ENCODE results near the gene FOXN3. TPM values are rescaled to one million over a fixed set of nuclear protein-coding genes. Genes with fewer than 3 reads are reported as not detected.

FOXN3 gene
- total and polyA plus RNA-seq, 3 experiments from 2014 or later: 73.9 to 136 (median 74.8) TPM

DNA sequence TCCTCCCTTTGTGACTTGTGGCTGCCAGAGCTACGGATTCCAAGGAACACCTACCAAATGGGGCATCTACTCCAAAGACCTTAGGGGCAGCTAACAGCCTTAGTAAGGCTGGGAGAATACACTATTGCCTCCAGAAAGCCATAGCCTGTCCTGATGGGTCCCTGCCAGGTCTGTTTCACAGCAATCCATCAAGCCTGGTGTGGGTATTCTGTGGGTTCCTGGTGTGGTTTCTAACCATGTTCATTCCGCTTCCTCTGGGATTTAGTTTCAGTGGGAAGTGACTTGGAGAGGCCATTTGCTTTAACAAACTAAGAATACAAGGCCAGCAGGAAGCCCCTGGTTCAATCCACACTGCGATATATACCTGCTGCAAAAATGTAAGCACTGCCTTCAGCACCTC, 220.5 kb downstream of the FOXN3 start:
- Histone ChIP-seq H3K9me3 (ENCODE audit: low read length) (no peaks in the 10 kb centered on the region), H3K4me1 (ENCODE audit: insufficient read depth, low read length) (peaks cover 1% of the 10 kb centered on the region), H3K36me3 (ENCODE audit: insufficient read depth, low read length) (no peaks in the 10 kb centered on the region), H3K27ac (ENCODE audit: low read depth, low read length) (no peak overlapping the region), H3K4me3 (ENCODE audit: low read length) (no peak overlapping the region), H3K27me3 (ENCODE audit: insufficient read depth, low read length, poor library complexity, severe bottlenecking) (no peaks in the 10 kb centered on the region)
- H3K27ac Mint-ChIP-seq: no peak overlapping the region
- no peak overlapping the region for H3K4me3 Mint-ChIP-seq
- peaks cover 0 to 3% (median 0%) of the 10 kb centered on the region in 5 donors for H3K9me3 Mint-ChIP-seq
- H3K4me1 Mint-ChIP-seq: peaks cover 38 to 64% (median 40%) of the 10 kb centered on the region in 3 donors
- DNase-seq: no peak
- H3K36me3 Mint-ChIP-seq: peaks cover 13 to 29% (median 19%) of the 10 kb centered on the region in 3 donors
- CTCF ChIA-PET: no interaction called here
- POLR2A ChIA-PET: no interaction called here
- H3K27me3 Mint-ChIP-seq: no peaks in the 10 kb centered on the region

DNA sequence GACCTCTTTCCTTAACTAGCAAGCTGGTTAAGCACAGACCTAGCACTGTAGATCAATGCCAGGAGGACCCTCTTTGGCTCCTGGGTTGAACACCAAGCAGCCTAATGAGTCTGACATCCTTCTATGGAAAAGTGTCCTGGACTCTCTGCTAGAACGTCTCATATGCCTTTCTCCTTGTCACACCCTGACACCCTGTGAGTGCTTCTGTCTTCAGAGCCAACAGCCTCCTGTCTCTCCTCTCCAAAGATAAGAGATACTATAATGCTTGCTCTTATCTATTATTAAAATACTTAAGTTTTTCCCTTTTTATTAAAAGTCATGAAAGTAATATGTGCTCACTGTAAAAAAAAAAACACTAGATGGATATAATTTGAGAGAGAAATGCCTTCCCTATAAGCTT, 222.7 kb downstream of the FOXN3 start:
- H3K4me3 ChIP-seq (ENCODE audit: low read length): no peak overlapping the region
- H3K36me3 Mint-ChIP-seq: peaks cover 15 to 38% (median 19%) of the 10 kb centered on the region in 3 donors
- H3K27me3 ChIP-seq (ENCODE audit: insufficient read depth, low read length, poor library complexity, severe bottlenecking): no peaks in the 10 kb centered on the region
- peak overlapping the region in 1 of 8 donors; percentile 63 for H3K27ac Mint-ChIP-seq
- H3K27me3 Mint-ChIP-seq: no peaks in the 10 kb centered on the region
- H3K4me1 Mint-ChIP-seq: peaks cover 29 to 45% (median 32%) of the 10 kb centered on the region in 3 donors
- CTCF ChIA-PET: no interaction called here
- no peaks in the 10 kb centered on the region for H3K4me1 ChIP-seq (ENCODE audit: insufficient read depth, low read length)
- POLR2A ChIA-PET: no interaction called here
- H3K27ac ChIP-seq (ENCODE audit: low read depth, low read length): no peak overlapping the region
- no peak for DNase-seq
- no peak overlapping the region for H3K4me3 Mint-ChIP-seq
- H3K9me3 ChIP-seq (ENCODE audit: low read length): no peaks in the 10 kb centered on the region
- peaks cover 8% of the 10 kb centered on the region for H3K36me3 ChIP-seq (ENCODE audit: insufficient read depth, low read length)
- peaks cover 0 to 3% (median 0%) of the 10 kb centered on the region in 5 donors for H3K9me3 Mint-ChIP-seq

- peaks cover 2 to 40% (median 11%) of the 10 kb centered on the region in 3 donors for H3K36me3 Mint-ChIP-seq
- ChIA-PET POLR2A (no interaction called here), CTCF (no interaction called here)
- Histone ChIP-seq H3K4me3 (ENCODE audit: low read length) (no peak overlapping the region), H3K27ac (ENCODE audit: low read depth, low read length) (no peak overlapping the region), H3K9me3 (ENCODE audit: low read length) (no peaks in the 10 kb centered on the region), H3K36me3 (ENCODE audit: insufficient read depth, low read length) (peaks cover 12% of the 10 kb centered on the region), H3K27me3 (ENCODE audit: insufficient read depth, low read length, poor library complexity, severe bottlenecking) (no peaks in the 10 kb centered on the region), H3K4me1 (ENCODE audit: insufficient read depth, low read length) (no peaks in the 10 kb centered on the region)
- H3K4me3 Mint-ChIP-seq: no peak overlapping the region
- no peaks in the 10 kb centered on the region for H3K27me3 Mint-ChIP-seq
- H3K27ac Mint-ChIP-seq: peak overlapping the region in 1 of 8 donors; percentile 26
- DNase-seq: no peak
- H3K4me1 Mint-ChIP-seq: peaks cover 9 to 19% (median 15%) of the 10 kb centered on the region in 3 donors
- H3K9me3 Mint-ChIP-seq: no peaks in the 10 kb centered on the region
Observed at GRCh38 chr14:89190765-89191513, 226.1 kb downstream of the FOXN3 start.

DNA sequence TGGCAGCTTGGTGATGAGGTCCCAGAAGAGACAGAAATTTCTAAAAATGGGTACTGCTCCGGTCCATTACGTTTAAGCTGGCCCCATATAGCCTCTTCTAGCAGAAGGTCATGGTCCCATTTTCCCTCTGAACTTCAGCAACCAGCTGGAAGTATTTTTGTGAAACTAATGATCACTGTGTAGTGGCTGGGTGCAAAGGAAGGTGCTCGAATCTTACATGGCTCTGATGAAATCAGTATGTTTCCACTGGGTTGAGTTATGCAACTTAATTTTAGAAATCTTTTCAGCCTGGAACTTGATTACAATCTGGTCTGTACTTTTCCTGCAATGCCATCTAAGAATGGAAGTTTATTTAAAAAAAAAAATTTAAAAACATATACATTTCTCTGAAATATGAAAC, 228.5 kb downstream of the FOXN3 start:
- peaks cover 0 to 54% (median 15%) of the 10 kb centered on the region in 3 donors for H3K36me3 Mint-ChIP-seq
- no peak overlapping the region for H3K4me3 ChIP-seq (ENCODE audit: low read length)
- ChIA-PET POLR2A (interaction anchor here (0.6 kb wide), 1 partner anchor 514 kb away, joined by 3 read pairs; no protein-coding TSS in a partner anchor), CTCF (no interaction called here)
- H3K4me1 ChIP-seq (ENCODE audit: insufficient read depth, low read length): no peaks in the 10 kb centered on the region
- no peak overlapping the region for H3K27ac ChIP-seq (ENCODE audit: low read depth, low read length)
- H3K9me3 Mint-ChIP-seq: no peaks in the 10 kb centered on the region
- no peaks in the 10 kb centered on the region for H3K27me3 ChIP-seq (ENCODE audit: insufficient read depth, low read length, poor library complexity, severe bottlenecking)
- peaks cover 12% of the 10 kb centered on the region for H3K36me3 ChIP-seq (ENCODE audit: insufficient read depth, low read length)
- H3K9me3 ChIP-seq (ENCODE audit: low read length): no peaks in the 10 kb centered on the region
- H3K27ac Mint-ChIP-seq: peak overlapping the region in 1 of 8 donors; percentile 60
- no peaks in the 10 kb centered on the region for H3K27me3 Mint-ChIP-seq
- peaks cover 4 to 11% (median 5%) of the 10 kb centered on the region in 3 donors for H3K4me1 Mint-ChIP-seq
- DNase-seq: no peak
- H3K4me3 Mint-ChIP-seq: no peak overlapping the region

GRCh38 chr14:89187501-89187900, 229.5 kb downstream of the FOXN3 start:
- H3K4me3 Mint-ChIP-seq: peak overlapping the region in 1 of 7 donors; percentile 66
- peaks cover 12% of the 10 kb centered on the region for H3K36me3 ChIP-seq (ENCODE audit: insufficient read depth, low read length)
- peaks cover 4 to 11% (median 5%) of the 10 kb centered on the region in 3 donors for H3K4me1 Mint-ChIP-seq
- H3K27me3 ChIP-seq (ENCODE audit: insufficient read depth, low read length, poor library complexity, severe bottlenecking): no peaks in the 10 kb centered on the region
- no peak overlapping the region for H3K27ac Mint-ChIP-seq
- no peaks in the 10 kb centered on the region for H3K9me3 Mint-ChIP-seq
- no peaks in the 10 kb centered on the region for H3K9me3 ChIP-seq (ENCODE audit: low read length)
- POLR2A ChIA-PET: no interaction called here
- H3K36me3 Mint-ChIP-seq: peaks cover 0 to 57% (median 20%) of the 10 kb centered on the region in 3 donors
- H3K27me3 Mint-ChIP-seq: no peaks in the 10 kb centered on the region
- H3K27ac ChIP-seq (ENCODE audit: low read depth, low read length): no peak overlapping the region
- H3K4me1 ChIP-seq (ENCODE audit: insufficient read depth, low read length): no peaks in the 10 kb centered on the region
- CTCF ChIA-PET: no interaction called here
- DNase-seq: no peak
- H3K4me3 ChIP-seq (ENCODE audit: low read length): no peak overlapping the region

GRCh38 chr14:89186856-89187376, 230.1 kb downstream of the FOXN3 start:
- H3K4me3 Mint-ChIP-seq: no peak overlapping the region
- H3K27ac Mint-ChIP-seq: peak overlapping the region in 3 of 8 donors; percentile 25 to 70 (median 66)
- H3K36me3 ChIP-seq (ENCODE audit: insufficient read depth, low read length): peaks cover 12% of the 10 kb centered on the region
- peaks cover 4 to 11% (median 5%) of the 10 kb centered on the region in 3 donors for H3K4me1 Mint-ChIP-seq
- H3K27me3 Mint-ChIP-seq: no peaks in the 10 kb centered on the region
- H3K27ac ChIP-seq (ENCODE audit: low read depth, low read length): no peak overlapping the region
- CTCF ChIA-PET: interaction anchor here (1.1 kb wide), 1 partner anchor 12 kb away, joined by 3 read pairs; no protein-coding TSS in a partner anchor
- no peak overlapping the region for H3K4me3 ChIP-seq (ENCODE audit: low read length)
- no peaks in the 10 kb centered on the region for H3K9me3 ChIP-seq (ENCODE audit: low read length)
- no peaks in the 10 kb centered on the region for H3K4me1 ChIP-seq (ENCODE audit: insufficient read depth, low read length)
- no peak for DNase-seq
- H3K9me3 Mint-ChIP-seq: no peaks in the 10 kb centered on the region
- peaks cover 0 to 59% (median 20%) of the 10 kb centered on the region in 3 donors for H3K36me3 Mint-ChIP-seq
- POLR2A ChIA-PET: no interaction called here
- H3K27me3 ChIP-seq (ENCODE audit: insufficient read depth, low read length, poor library complexity, severe bottlenecking): no peaks in the 10 kb centered on the region

GRCh38 chr14:89185919-89186855, 230.8 kb downstream of the FOXN3 start:
- POLR2A ChIA-PET: no interaction called here

More at GRCh38 chr14:89185919-89186855, 230.8 kb downstream of the FOXN3 start:
- peaks cover 9 to 17% (median 9%) of the 10 kb centered on the region in 3 donors for H3K4me1 Mint-ChIP-seq
- no peaks in the 10 kb centered on the region for H3K9me3 Mint-ChIP-seq
- H3K4me3 Mint-ChIP-seq: peak overlapping the region in 1 of 7 donors; percentile 63
- H3K4me3 ChIP-seq (ENCODE audit: low read length): no peak overlapping the region
- no peak overlapping the region for H3K27ac ChIP-seq (ENCODE audit: low read depth, low read length)
- no peaks in the 10 kb centered on the region for H3K9me3 ChIP-seq (ENCODE audit: low read length)
- peaks cover 12% of the 10 kb centered on the region for H3K36me3 ChIP-seq (ENCODE audit: insufficient read depth, low read length)
- CTCF ChIA-PET: interaction anchor here (1.1 kb wide), 1 partner anchor 11 kb away, joined by 3 read pairs; no protein-coding TSS in a partner anchor
- H3K27me3 ChIP-seq (ENCODE audit: insufficient read depth, low read length, poor library complexity, severe bottlenecking): no peaks in the 10 kb centered on the region
- H3K27me3 Mint-ChIP-seq: no peaks in the 10 kb centered on the region
- peaks cover 0 to 64% (median 20%) of the 10 kb centered on the region in 3 donors for H3K36me3 Mint-ChIP-seq
- no peaks in the 10 kb centered on the region for H3K4me1 ChIP-seq (ENCODE audit: insufficient read depth, low read length)
- peak overlapping the region in 2 of 8 donors; percentile 46 to 70 for H3K27ac Mint-ChIP-seq
- no peak for DNase-seq

All from CD8-positive, alpha-beta memory T cell (primary cell).